IMR-90 (cell line): Measurements from ENCODE around the gene SNCA. TPM values are rescaled to one million over a fixed set of nuclear protein-coding genes. Genes with fewer than 3 reads are reported as not detected.

Source experiments
- ATAC-seq: fragments of 200-7000 bp; cut with Tn5 transposase; 2 replicates; pipeline ENCODE4 v1.9.1; 2020; ENCODE audit warnings: low read depth, mild to moderate bottlenecking, moderate library complexity
- BruUV-seq: library from RNA; stranded (reverse); fragments of 400-500 nt; replicated peaks from 2 replicates; lab custom pipeline; 2021; lab: Mats Ljungman, UMichigan
- CTCF ChIA-PET: fragments of 300-600 bp; formaldehyde crosslinking; extraction: SDS; loops from one replicate; lab custom pipeline; 2021; ENCODE audit warnings: antibody characterized with exemption; lab: Yijun Ruan, JAX
- POLR2A ChIA-PET: fragments of 300-600 bp; sonication (Branson Sonifier 250); formaldehyde crosslinking; loops from one replicate; lab custom pipeline; 2022; ENCODE audit warnings: antibody characterized with exemption; ENCODE audit not compliant: unreplicated experiment; lab: Charles Lee
- DNase-seq: peaks from one replicate; pipeline ENCODE4 v3.0.0; 2013
- H2AFZ ChIP-seq: replicated peaks from 2 replicates; pipeline ENCODE3; 2013; ENCODE audit warnings: low read length, mild to moderate bottlenecking; ENCODE audit not compliant: poor library complexity
- H2AK5ac ChIP-seq: 2 replicates; pipeline ENCODE4 v1.6.1; 2013; ENCODE audit warnings: low read depth, low read length, inconsistent platforms
- H2AK9ac ChIP-seq: replicated peaks from 2 replicates; pipeline ENCODE3; 2013; ENCODE audit warnings: mild to moderate bottlenecking, low read depth, low read length, moderate library complexity; ENCODE audit not compliant: poor library complexity
- H2BK120ac ChIP-seq: 2 replicates; pipeline ENCODE4 v1.6.1; 2013; ENCODE audit warnings: low read depth, low read length, inconsistent platforms
- H2BK15ac ChIP-seq: 3 replicates; pipeline ENCODE4 v1.6.1; 2013; ENCODE audit warnings: low read depth, low read length, inconsistent platforms
- H2BK20ac ChIP-seq: 2 replicates; pipeline ENCODE4 v1.6.1; 2013; ENCODE audit warnings: low read depth, mild to moderate bottlenecking, inconsistent platforms, low read length, moderate library complexity
- H2BK5ac ChIP-seq: 2 replicates; pipeline ENCODE4 v1.6.1; 2013; ENCODE audit warnings: mild to moderate bottlenecking, low read depth, low read length, inconsistent platforms; ENCODE audit not compliant: poor library complexity, severe bottlenecking
- H3K14ac ChIP-seq: replicated peaks from 2 replicates; pipeline ENCODE4 v1.6.1; 2013; ENCODE audit warnings: low read depth, low read length, inconsistent platforms
- H3K18ac ChIP-seq: 2 replicates; pipeline ENCODE4 v1.6.1; 2013; ENCODE audit warnings: low read depth, low read length, control low read depth
- H3K23ac ChIP-seq: 2 replicates; pipeline ENCODE4 v1.6.1; 2013; ENCODE audit warnings: low read depth, low read length, inconsistent platforms
- H3K27ac ChIP-seq: 2 replicates; pipeline ENCODE4 v1.5.1; 2013; ENCODE audit warnings: mild to moderate bottlenecking, control low read depth, low read length; ENCODE audit not compliant: insufficient read depth
- H3K27me3 ChIP-seq: 2 replicates; pipeline ENCODE4 v1.6.1; 2013; ENCODE audit warnings: low read length; ENCODE audit not compliant: control insufficient read depth, insufficient read depth
- H3K36me3 ChIP-seq: 2 replicates; pipeline ENCODE4 v1.6.1; 2013; ENCODE audit warnings: low read length, mixed read lengths; ENCODE audit not compliant: control insufficient read depth, insufficient read depth
- H3K4ac ChIP-seq: 2 replicates; pipeline ENCODE4 v1.6.1; 2013; ENCODE audit warnings: low read depth, low read length, inconsistent platforms
- H3K4me1 ChIP-seq: 2 replicates; pipeline ENCODE4 v1.6.1; 2013; ENCODE audit warnings: low read length, mixed read lengths; ENCODE audit not compliant: control insufficient read depth, insufficient read depth
- H3K4me2 ChIP-seq: 2 replicates; pipeline ENCODE4 v1.6.1; 2013; ENCODE audit warnings: low read depth, mild to moderate bottlenecking, control low read depth, low read length, moderate library complexity
- H3K4me3 ChIP-seq: 2 replicates; pipeline ENCODE4 v1.5.1; 2013; ENCODE audit warnings: low read depth, mild to moderate bottlenecking, control low read depth, low read length, moderate library complexity; ENCODE audit not compliant: insufficient read depth
- H3K56ac ChIP-seq: 2 replicates; pipeline ENCODE4 v1.6.1; 2013; ENCODE audit warnings: low read length, inconsistent platforms; ENCODE audit not compliant: insufficient read depth; ENCODE audit errors: extremely low read depth
- H3K79me1 ChIP-seq, 2 experiments: 2 replicates each; pipeline ENCODE4 v1.6.1; 2013; ENCODE audit warnings: low read length in 2 of 2, inconsistent platforms in 1 of 2, low read depth in 1 of 2
- H3K9ac ChIP-seq: 2 replicates; pipeline ENCODE4 v1.6.1; 2013; ENCODE audit warnings: low read depth, low read length, control low read depth
- H3K9me1 ChIP-seq: 2 replicates; pipeline ENCODE4 v1.6.1; 2013; ENCODE audit warnings: low read length, inconsistent platforms; ENCODE audit not compliant: insufficient read depth
- H3K9me3 ChIP-seq: 2 replicates; pipeline ENCODE4 v1.6.1; 2013; ENCODE audit warnings: low read length; ENCODE audit not compliant: control insufficient read depth, insufficient read depth
- H4K20me1 ChIP-seq: 2 replicates; pipeline ENCODE4 v1.6.1; 2013; ENCODE audit warnings: low read length, inconsistent platforms; ENCODE audit not compliant: insufficient read depth
- H4K5ac ChIP-seq: 2 replicates; pipeline ENCODE4 v1.6.1; 2013; ENCODE audit warnings: mild to moderate bottlenecking, low read depth, low read length, control low read depth
- H4K8ac ChIP-seq, 2 experiments: 2 replicates each; pipeline ENCODE4 v1.6.1; 2013; ENCODE audit warnings: low read depth in 2 of 2, low read length in 2 of 2, control low read depth in 1 of 2, inconsistent platforms in 1 of 2
- H4K91ac ChIP-seq: 2 replicates; pipeline ENCODE4 v1.6.1; 2013; ENCODE audit warnings: low read depth, low read length, inconsistent platforms; ENCODE audit not compliant: insufficient read depth
- BHLHE40 ChIP-seq: fragments of 150-350 bp; IDR thresholded peaks from 2 replicates; pipeline ENCODE4 v1.6.1; 2016; ENCODE audit warnings: mild to moderate bottlenecking, low read depth, low read length
- CEBPB ChIP-seq: IDR thresholded peaks from 2 replicates; pipeline ENCODE4 v1.6.1; 2012; ENCODE audit warnings: low read depth, low read length, improper control_type of control experiment
- CHD1 ChIP-seq: IDR thresholded peaks from 2 replicates; pipeline ENCODE4 v1.6.1; 2012; ENCODE audit warnings: low read depth, low read length, improper control_type of control experiment
- CTCF ChIP-seq: conservative IDR thresholded peaks from 2 replicates; pipeline ENCODE4 v1.5.1; 2012; ENCODE audit warnings: mild to moderate bottlenecking, low read depth, low read length, improper control_type of control experiment
- ELK1 ChIP-seq: fragments of 150-350 bp; IDR thresholded peaks from 2 replicates; pipeline ENCODE4 v1.6.1; 2016; ENCODE audit warnings: low read depth, mild to moderate bottlenecking, low read length, moderate library complexity, borderline replicate concordance
- FOS ChIP-seq: fragments of 150-350 bp; IDR thresholded peaks from 2 replicates; pipeline ENCODE4 v1.6.1; 2016; ENCODE audit warnings: low read depth, low read length
- MAFK ChIP-seq: IDR thresholded peaks from 2 replicates; pipeline ENCODE4 v1.6.1; 2012; ENCODE audit warnings: low read depth, low read length, improper control_type of control experiment
- MAZ ChIP-seq: IDR thresholded peaks from 2 replicates; pipeline ENCODE4 v1.6.1; 2012; ENCODE audit warnings: low read depth, mild to moderate bottlenecking, low read length, improper control_type of control experiment, moderate library complexity, borderline replicate concordance
- MXI1 ChIP-seq: IDR thresholded peaks from 2 replicates; pipeline ENCODE4 v1.6.1; 2012; ENCODE audit warnings: low read depth, mild to moderate bottlenecking, low read length, moderate library complexity, borderline replicate concordance
- NFE2L2 ChIP-seq: fragments of 150-350 bp; IDR thresholded peaks from 2 replicates; pipeline ENCODE4 v1.6.1; 2016; ENCODE audit warnings: low read depth, mild to moderate bottlenecking, low read length
- POLR2A ChIP-seq: IDR thresholded peaks from 2 replicates; pipeline ENCODE4 v1.6.1; 2012; ENCODE audit warnings: mild to moderate bottlenecking, low read depth, low read length
- RAD21 ChIP-seq: IDR thresholded peaks from 2 replicates; pipeline ENCODE4 v1.6.1; 2012; ENCODE audit warnings: low read length, improper control_type of control experiment
- RCOR1 ChIP-seq: IDR thresholded peaks from 2 replicates; pipeline ENCODE4 v1.6.1; 2012; ENCODE audit warnings: mild to moderate bottlenecking, low read length, improper control_type of control experiment; ENCODE audit not compliant: insufficient replicate concordance
- RFX5 ChIP-seq: IDR thresholded peaks from 2 replicates; pipeline ENCODE4 v1.8.0; 2012; ENCODE audit warnings: low read depth, mild to moderate bottlenecking, low read length, moderate library complexity
- SMC3 ChIP-seq: fragments of 150-350 bp; IDR thresholded peaks from 2 replicates; pipeline ENCODE4 v1.6.1; 2016; ENCODE audit warnings: low read depth, mild to moderate bottlenecking, antibody characterized with exemption, low read length, moderate library complexity
- USF2 ChIP-seq: fragments of 150-350 bp; IDR thresholded peaks from 2 replicates; pipeline ENCODE4 v1.6.1; 2017; ENCODE audit warnings: mild to moderate bottlenecking, antibody characterized with exemption, low read length, low read depth
- WGBS, 2 experiments: methylation state at CpG; one replicate each; pipeline versions ENCODE4 v1.1.5 to v1.1.7; 2013; ENCODE audit warnings: missing lambda C conversion rate in 2 of 2; ENCODE audit not compliant: insufficient read length in 1 of 2; ENCODE audit errors: extremely low coverage in 2 of 2; 5-methylcytosine and 5-hydroxymethylcytosine counted together
- dilution Hi-C: fragments of 300-500 bp; cut with HindIII; formaldehyde crosslinking; loops from one replicate; pipeline ENCODE4 v1.14.3; 2018; ENCODE audit warnings: low sequenced_read_pairs; ENCODE audit not compliant: unreplicated experiment
- in situ Hi-C: fragments of 300-500 bp; cut with MboI; formaldehyde crosslinking; loops from 3 replicates; pipeline ENCODE4 v1.14.3; 2019; ENCODE audit warnings: low sequenced_read_pairs, inconsistent platforms, mixed read lengths
- intact Hi-C: fragments of 100-400 bp; cut with micrococcal nuclease; formaldehyde crosslinking; loops from 2 replicates; pipeline ENCODE4 v1.10.0; 2022
- polyA plus RNA-seq, 3 experiments: library from polyadenylated mRNA; depleted of rRNA; stranded (reverse); fragments of >200 nt; gene quantifications; 2 replicates each; pipeline ENCODE4 v1.2.3, GENCODE V29; 2012; ENCODE audit warnings: low replicate concordance in 1 of 3
- total RNA-seq: library from RNA; depleted of rRNA; stranded (reverse); fragments of >200 nt; gene quantifications from 2 replicates; pipeline ENCODE4 v1.2.3, GENCODE V29; 2012

Gene SNCA
- total and polyA plus RNA-seq, 2 of the 4 experiments (the other 2 are of a cell fraction) = 0.36 to 0.46 TPM

GRCh38 chr4:89839558-89839957 is 2.6 kb upstream of the SNCA start:
- no TSS peak for BruUV-seq
- CTCF ChIA-PET = interaction anchor here (0.6 kb wide), 1 partner anchor 260 kb away, joined by 3 read pairs; no protein-coding TSS in a partner anchor

More at GRCh38 chr4:89839558-89839957, 2.6 kb upstream of the SNCA start:
- POLR2A ChIA-PET = no interaction called here
- H4K20me1 ChIP-seq = no peaks in the 10 kb centered on the region
- H2BK20ac ChIP-seq = no peak overlapping the region
- intact Hi-C loops (no loop called here), in situ Hi-C loops (no loop called here), dilution Hi-C loops (no loop called here)
- no peak overlapping the region for H2AFZ ChIP-seq
- H3K4me2 ChIP-seq = no peak overlapping the region
- peaks cover 21% of the 10 kb centered on the region for H3K27me3 ChIP-seq
- DNase-seq (no peak), ATAC-seq (no peak)
- no peak overlapping the region for H3K14ac ChIP-seq
- H4K91ac ChIP-seq = no peak overlapping the region
- no peak overlapping the region for H2AK9ac ChIP-seq
- no peak overlapping the region for H3K18ac ChIP-seq
- no peaks in the 10 kb centered on the region for H3K36me3 ChIP-seq
- H2BK15ac ChIP-seq = no peak overlapping the region
- no peak overlapping the region for H2BK5ac ChIP-seq
- H3K4ac ChIP-seq = no peak overlapping the region
- no peaks in the 10 kb centered on the region for H3K79me1 ChIP-seq
- no peak overlapping the region for H3K9ac ChIP-seq
- TF ChIP-seq SMC3 = no peak
- TF ChIP-seq USF2 = no peak
- no peak for TF ChIP-seq MAZ
- TF ChIP-seq CHD1 = no peak
- no peak for TF ChIP-seq RFX5
- no peak for TF ChIP-seq CEBPB
- TF ChIP-seq RAD21 = no peak
- no peak for TF ChIP-seq POLR2A
- TF ChIP-seq MAFK = no peak
- TF ChIP-seq BHLHE40 = no peak
- TF ChIP-seq FOS = no peak
- no peak for TF ChIP-seq MXI1
- no peak for TF ChIP-seq NFE2L2
- no peak for TF ChIP-seq ELK1
- no peak for TF ChIP-seq CTCF
- TF ChIP-seq RCOR1 = no peak
- H3K4me1 ChIP-seq = no peaks in the 10 kb centered on the region
- no peak overlapping the region for H4K8ac ChIP-seq
- H2AK5ac ChIP-seq = no peak overlapping the region
- no peaks in the 10 kb centered on the region for H3K9me1 ChIP-seq
- H3K27ac ChIP-seq = no peak overlapping the region
- H3K56ac ChIP-seq = no peak overlapping the region
- no CpG with 5 or more reads among the region's 1 CpG for WGBS, 2 experiments
- no peak overlapping the region for H3K4me3 ChIP-seq
- no peak overlapping the region for H4K5ac ChIP-seq
- no peak overlapping the region for H3K23ac ChIP-seq
- H3K9me3 ChIP-seq = no peaks in the 10 kb centered on the region
- H2BK120ac ChIP-seq = no peak overlapping the region
